K562 (cell line): ENCODE measurements around the gene KLHL20. TPM values are rescaled to one million over a fixed set of nuclear protein-coding genes. Genes with fewer than 3 reads are reported as not detected.

ENCODE experiments used
- ASH1L ChIP-seq: fragments of 450-650 bp; IDR thresholded peaks from 2 replicates; pipeline ENCODE4 v1.6.1; 2018; ENCODE audit warnings: borderline replicate concordance, mild to moderate bottlenecking, low read depth; ENCODE audit not compliant: partially characterized antibody
- CHD4 ChIP-seq: fragments of 200-600 bp; sonication (generic); IDR thresholded peaks from 3 replicates; pipeline ENCODE4 v1.6.1; 2012; ENCODE audit warnings: low read depth, mild to moderate bottlenecking, mixed read lengths, low read length, inconsistent platforms; ENCODE audit not compliant: insufficient read depth, insufficient replicate concordance, poor library complexity, severe bottlenecking
- CLOCK ChIP-seq: fragments of 250-450 bp; sonication (Bioruptor Pico); IDR thresholded peaks from 2 replicates; pipeline ENCODE4 v1.4.0; 2020; ENCODE audit warnings: mild to moderate bottlenecking, moderate library complexity, borderline replicate concordance
- FOXP4 ChIP-seq: sonication (generic); formaldehyde crosslinking; IDR thresholded peaks from 2 replicates; pipeline ENCODE4 v1.8.0; 2022; ENCODE audit warnings: mild to moderate bottlenecking, missing genetic modification reagents, borderline replicate concordance
- KLF13 ChIP-seq: fragments of 450-650 bp; IDR thresholded peaks from 2 replicates; pipeline ENCODE4 v1.6.1; 2016; ENCODE audit warnings: missing genetic modification characterization, low read depth, mild to moderate bottlenecking, missing compliant biosample characterization, moderate library complexity, borderline replicate concordance
- NCOA4 ChIP-seq: fragments of 450-650 bp; IDR thresholded peaks from 2 replicates; pipeline ENCODE4 v1.6.1; 2018; ENCODE audit warnings: mild to moderate bottlenecking; ENCODE audit not compliant: partially characterized antibody
- NFIC ChIP-seq: fragments of 450-650 bp; IDR thresholded peaks from 2 replicates; pipeline ENCODE4 v1.6.1; 2017; ENCODE audit warnings: mild to moderate bottlenecking, inconsistent platforms
- NR2F6 ChIP-seq: fragments of 450-650 bp; formaldehyde crosslinking; IDR thresholded peaks from 2 replicates; pipeline ENCODE4 v1.4.0; 2020; ENCODE audit warnings: mild to moderate bottlenecking
- RNF2 ChIP-seq: sonication (generic); IDR thresholded peaks from 2 replicates; pipeline ENCODE4 v1.6.1; 2016
- SRF ChIP-seq, 2 experiments: fragments of 250-450, 450-650 bp in 1 of 2; sonication (Bioruptor Pico) in 1 of 2; sonication (generic) in 1 of 2; formaldehyde crosslinking; IDR thresholded peaks; 2 replicates each; pipeline versions ENCODE4 v1.5.0 to v1.5.1; 2020 to 2022; ENCODE audit warnings: mild to moderate bottlenecking in 1 of 2, missing genetic modification reagents in 1 of 2
- ZNF75A ChIP-seq: fragments of 450-650 bp; formaldehyde crosslinking; IDR thresholded peaks from 2 replicates; pipeline ENCODE4 v1.4.0; 2020; ENCODE audit warnings: mild to moderate bottlenecking
- polyA plus RNA-seq, 8 experiments: library from polyadenylated mRNA; depleted of rRNA in 4 of 8; stranded (reverse) in 5 of 8; unstranded in 3 of 8; fragments of >200 nt; fragmentation: Nextera tagmentation in 2 of 8; fragmentation: Illumina TruSeq in 1 of 8; extraction: Ambion mirVana in 2 of 8; extraction: Trizol in 1 of 8; gene quantifications; 2 replicates each; pipeline versions ENCODE4 v1.2.1 to v1.2.3, GENCODE V29; 2011 to 2014; ENCODE audit warnings: inconsistent platforms in 1 of 8, missing spikeins in 1 of 8
- total RNA-seq, 7 experiments: library from RNA; depleted of rRNA in 6 of 7; stranded (reverse); fragments of >200 nt in 6 of 7; fragmentation: Illumina TruSeq in 2 of 7; extraction: Trizol in 2 of 7; gene quantifications; 2 replicates each; pipeline versions ENCODE4 v1.2.1 to v1.2.3, GENCODE V29; 2011 to 2021; ENCODE audit warnings: low replicate concordance in 1 of 7
- TF ChIP-seq, protein P1 (sequence below): fragments of 250-450 bp; sonication (Bioruptor Pico); IDR thresholded peaks from 2 replicates; pipeline ENCODE4 v1.4.0; 2020; ENCODE audit warnings: mild to moderate bottlenecking
- TF ChIP-seq, protein P2 (sequence below): conservative IDR thresholded peaks from 2 replicates; pipeline ENCODE4 v1.6.1; 2011; ENCODE audit warnings: low read depth, mild to moderate bottlenecking, low read length; ENCODE audit not compliant: control insufficient read depth
- TF ChIP-seq, protein P3 (sequence below), 3 experiments: IDR thresholded peaks in 2 of 3; conservative IDR thresholded peaks in 1 of 3; 2 replicates each; pipeline ENCODE4 v1.5.1; 2011 to 2012; ENCODE audit warnings: low read length in 3 of 3, mild to moderate bottlenecking in 3 of 3, control low read depth in 2 of 3, improper control_type of control experiment in 1 of 3, inconsistent platforms in 1 of 3, low read depth in 1 of 3, mixed read lengths in 1 of 3, moderate library complexity in 1 of 3; ENCODE audit not compliant: insufficient read depth in 2 of 3

KLHL20 gene
- total and polyA plus RNA-seq, 9 of the 15 experiments (the other 6 are each of a cell fraction or from before 2014, with no cell fraction given) = 8.9 to 23.2 (median 16.8) TPM

GRCh38 chr1:173824315-173825081 is 109.7 kb downstream of the KLHL20 start, which contains the start of the genes CENPL and DARS2 (continued):
- TF ChIP-seq CHD4 = no peak
- peak; percentile 83 for TF ChIP-seq NFIC
- TF ChIP-seq, protein P1, sequence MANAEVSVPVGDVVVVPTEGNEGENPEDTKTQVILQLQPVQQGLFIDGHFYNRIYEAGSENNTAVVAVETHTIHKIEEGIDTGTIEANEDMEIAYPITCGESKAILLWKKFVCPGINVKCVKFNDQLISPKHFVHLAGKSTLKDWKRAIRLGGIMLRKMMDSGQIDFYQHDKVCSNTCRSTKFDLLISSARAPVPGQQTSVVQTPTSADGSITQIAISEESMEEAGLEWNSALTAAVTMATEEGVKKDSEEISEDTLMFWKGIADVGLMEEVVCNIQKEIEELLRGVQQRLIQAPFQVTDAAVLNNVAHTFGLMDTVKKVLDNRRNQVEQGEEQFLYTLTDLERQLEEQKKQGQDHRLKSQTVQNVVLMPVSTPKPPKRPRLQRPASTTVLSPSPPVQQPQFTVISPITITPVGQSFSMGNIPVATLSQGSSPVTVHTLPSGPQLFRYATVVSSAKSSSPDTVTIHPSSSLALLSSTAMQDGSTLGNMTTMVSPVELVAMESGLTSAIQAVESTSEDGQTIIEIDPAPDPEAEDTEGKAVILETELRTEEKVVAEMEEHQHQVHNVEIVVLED (CRISPR knock-in tag) = peak; percentile 80
- peak; percentile 59; the same call in 1 of the 2 replicates for TF ChIP-seq RNF2
- TF ChIP-seq ASH1L = peak; percentile 85
- TF ChIP-seq CLOCK (CRISPR knock-in tag) = no peak
- no peak for TF ChIP-seq NCOA4
- TF ChIP-seq, protein P2, sequence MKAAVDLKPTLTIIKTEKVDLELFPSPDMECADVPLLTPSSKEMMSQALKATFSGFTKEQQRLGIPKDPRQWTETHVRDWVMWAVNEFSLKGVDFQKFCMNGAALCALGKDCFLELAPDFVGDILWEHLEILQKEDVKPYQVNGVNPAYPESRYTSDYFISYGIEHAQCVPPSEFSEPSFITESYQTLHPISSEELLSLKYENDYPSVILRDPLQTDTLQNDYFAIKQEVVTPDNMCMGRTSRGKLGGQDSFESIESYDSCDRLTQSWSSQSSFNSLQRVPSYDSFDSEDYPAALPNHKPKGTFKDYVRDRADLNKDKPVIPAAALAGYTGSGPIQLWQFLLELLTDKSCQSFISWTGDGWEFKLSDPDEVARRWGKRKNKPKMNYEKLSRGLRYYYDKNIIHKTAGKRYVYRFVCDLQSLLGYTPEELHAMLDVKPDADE = peak; percentile 92
- TF ChIP-seq NR2F6 (CRISPR knock-in tag) = no peak
- TF ChIP-seq FOXP4 (CRISPR knock-in tag) = peak; percentile 75; the same call in 1 of the 2 replicates
- TF ChIP-seq, protein P3, sequence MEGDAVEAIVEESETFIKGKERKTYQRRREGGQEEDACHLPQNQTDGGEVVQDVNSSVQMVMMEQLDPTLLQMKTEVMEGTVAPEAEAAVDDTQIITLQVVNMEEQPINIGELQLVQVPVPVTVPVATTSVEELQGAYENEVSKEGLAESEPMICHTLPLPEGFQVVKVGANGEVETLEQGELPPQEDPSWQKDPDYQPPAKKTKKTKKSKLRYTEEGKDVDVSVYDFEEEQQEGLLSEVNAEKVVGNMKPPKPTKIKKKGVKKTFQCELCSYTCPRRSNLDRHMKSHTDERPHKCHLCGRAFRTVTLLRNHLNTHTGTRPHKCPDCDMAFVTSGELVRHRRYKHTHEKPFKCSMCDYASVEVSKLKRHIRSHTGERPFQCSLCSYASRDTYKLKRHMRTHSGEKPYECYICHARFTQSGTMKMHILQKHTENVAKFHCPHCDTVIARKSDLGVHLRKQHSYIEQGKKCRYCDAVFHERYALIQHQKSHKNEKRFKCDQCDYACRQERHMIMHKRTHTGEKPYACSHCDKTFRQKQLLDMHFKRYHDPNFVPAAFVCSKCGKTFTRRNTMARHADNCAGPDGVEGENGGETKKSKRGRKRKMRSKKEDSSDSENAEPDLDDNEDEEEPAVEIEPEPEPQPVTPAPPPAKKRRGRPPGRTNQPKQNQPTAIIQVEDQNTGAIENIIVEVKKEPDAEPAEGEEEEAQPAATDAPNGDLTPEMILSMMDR (IDR thresholded peaks at IDR 0.05 in 2 of 3, conservative IDR thresholded peaks at IDR 0.05 in 1 of 3; ENCODE audit: insufficient read depth in 2 of 3, low read depth in 1 of 3, low read length in 3 of 3) = no peak
- TF ChIP-seq SRF (CRISPR knock-in tag; IDR thresholded peaks at IDR 0.05) = 0 out of 4 replicates have a peak, but pooled peaks of 1 of the 2 experiments have one; percentile 10
- peak; percentile 67 for TF ChIP-seq KLF13 (tag)
- TF ChIP-seq ZNF75A (CRISPR knock-in tag) = no peak
